H1 (cell line): ENCODE data around the gene ARHGAP4.

Experiments
- CTCF ChIP-seq, 3 experiments: IDR thresholded peaks; 1 replicate in 2 of 3; 2 replicates in 1 of 3; pipeline versions ENCODE4 v1.5.1 to v1.6.1; 2011; ENCODE audit warnings: low read length in 3 of 3, mild to moderate bottlenecking in 3 of 3, inconsistent platforms in 2 of 3, low read depth in 1 of 3, moderate library complexity in 1 of 3; ENCODE audit not compliant: insufficient read depth in 1 of 3; ENCODE audit errors: control extremely low read depth in 1 of 3
- JUND ChIP-seq: IDR thresholded peaks from 2 replicates; pipeline ENCODE4 v1.6.1; 2011; ENCODE audit warnings: mild to moderate bottlenecking, improper control_type of control experiment, low read length
- POLR2A ChIP-seq, 2 experiments: IDR thresholded peaks; 1 replicate in 1 of 2; 2 replicates in 1 of 2; pipeline ENCODE4 v1.6.1; 2011; ENCODE audit warnings: low read depth in 2 of 2, low read length in 2 of 2, mild to moderate bottlenecking in 2 of 2; ENCODE audit errors: control extremely low read depth in 1 of 2

GRCh38 chrX:153958605-153959004, 32.5 kb upstream of the ARHGAP4 start:
- TF ChIP-seq CTCF (IDR thresholded peaks at IDR 0.05; ENCODE audit: control extremely low read depth in 1 of 3, insufficient read depth in 1 of 3, low read depth in 1 of 3, low read length in 3 of 3) = no peak
- no peak for TF ChIP-seq JUND
- no peak for TF ChIP-seq POLR2A (IDR thresholded peaks at IDR 0.05; ENCODE audit: control extremely low read depth in 1 of 2, low read depth in 2 of 2, low read length in 2 of 2)
